SK-N-MC (cell line): ENCODE data around the gene AS3MT.

ENCODE experiments used
- EZH2 ChIP-seq: fragments of 200-600 bp; sonication (generic); IDR thresholded peaks from one replicate; pipeline ENCODE4 v1.6.1; 2017; ENCODE audit warnings: antibody characterized with exemption
- POLR2AphosphoS5 ChIP-seq: IDR thresholded peaks from 2 replicates; pipeline ENCODE4 v1.6.1; 2012; ENCODE audit warnings: mild to moderate bottlenecking, low read depth, low read length, borderline replicate concordance

- no peak for TF ChIP-seq POLR2AphosphoS5
- no peak for TF ChIP-seq EZH2
These were observed 7.5 kb downstream of the AS3MT start for GRCh38 chr10:102876747-102877153.
